HL-60/S4 treated with phorbol 12-myristate 13-acetate at 8.2 ng/mL for 4 days and 3 days (cell line): ENCODE measurements around the gene MIX23.

ENCODE experiments used
- in situ Hi-C: fragments of 300-500 bp; cut with MboI; formaldehyde crosslinking; loops from 2 replicates; pipeline ENCODE4 v1.15.0; 2022; ENCODE audit warnings: low sequenced_read_pairs

Gene MIX23

GRCh38 chr3:122382888-122383666, at the start of gene MIX23:
Gene MIX23, minus strand, starts transcription at chr3:122383231. Its CDS starts 7 bp downstream, at chr3:122383224.
- in situ Hi-C loops: no loop called here

- in situ Hi-C loops: no loop called here
These were observed 47.3 kb upstream of the MIX23 start for GRCh38 chr3:122430371-122430770.

GRCh38 chr3:122427857-122428471, 44.9 kb upstream of the MIX23 start:
- in situ Hi-C loops: no loop called here

- in situ Hi-C loops: no loop called here
These were observed 38.8 kb upstream of the MIX23 start for GRCh38 chr3:122421836-122422235.

- in situ Hi-C loops: no loop called here
These were observed 38.1 kb upstream of the MIX23 start for GRCh38 chr3:122421101-122421500.

- in situ Hi-C loops: no loop called here
These were observed 33.9 kb upstream of the MIX23 start for GRCh38 chr3:122416966-122417365.

GRCh38 chr3:122415762-122416654, 33.0 kb upstream of the MIX23 start, which contains the start of gene WDR5B:
Gene WDR5B, minus strand, starts transcription at chr3:122416062. Its CDS starts 534 bp downstream, at chr3:122415528.
- in situ Hi-C loops: no loop called here

GRCh38 chr3:122415104-122415744, 32.2 kb upstream of the MIX23 start:
- in situ Hi-C loops: no loop called here

GRCh38 chr3:122414391-122414790, 31.4 kb upstream of the MIX23 start:
- in situ Hi-C loops: no loop called here

- in situ Hi-C loops: no loop called here
These were observed 27.6 kb upstream of the MIX23 start for GRCh38 chr3:122410639-122411038.

GRCh38 chr3:122410111-122410510, 27.1 kb upstream of the MIX23 start:
- in situ Hi-C loops: no loop called here

- in situ Hi-C loops: no loop called here
These were observed 26.4 kb upstream of the MIX23 start for GRCh38 chr3:122409446-122409845.

- in situ Hi-C loops: no loop called here
These were observed 24.9 kb upstream of the MIX23 start for GRCh38 chr3:122407946-122408345.

GRCh38 chr3:122406198-122406597, 23.2 kb upstream of the MIX23 start:
- in situ Hi-C loops: no loop called here

GRCh38 chr3:122405015-122405414, 22.0 kb upstream of the MIX23 start:
- in situ Hi-C loops: no loop called here

- in situ Hi-C loops: no loop called here
These were observed 20.5 kb upstream of the MIX23 start for GRCh38 chr3:122403489-122403888.

GRCh38 chr3:122398920-122399319, 15.9 kb upstream of the MIX23 start:
- in situ Hi-C loops: no loop called here

GRCh38 chr3:122397201-122397600, 14.2 kb upstream of the MIX23 start:
- in situ Hi-C loops: no loop called here

GRCh38 chr3:122396511-122396910, 13.5 kb upstream of the MIX23 start:
- in situ Hi-C loops: no loop called here

- in situ Hi-C loops: no loop called here
These were observed 12.6 kb upstream of the MIX23 start for GRCh38 chr3:122395582-122395981.

GRCh38 chr3:122394173-122394572, 11.1 kb upstream of the MIX23 start:
- in situ Hi-C loops: no loop called here
